GM23248 (cell line): ENCODE data around the gene NAA40.

Source experiments
- EZH2 ChIP-seq: fragments of 200-600 bp; sonication (generic); IDR thresholded peaks from 2 replicates; pipeline ENCODE4 v1.6.1; 2018; ENCODE audit warnings: antibody characterized with exemption, mild to moderate bottlenecking; ENCODE audit not compliant: insufficient read depth, poor library complexity, severe bottlenecking
- EZH2phosphoT487 ChIP-seq: fragments of 200-600 bp; sonication (generic); IDR thresholded peaks from 2 replicates; pipeline ENCODE4 v1.6.1; 2018; ENCODE audit warnings: antibody characterized with exemption, moderate library complexity, mild to moderate bottlenecking, low read depth; ENCODE audit not compliant: insufficient read depth

DNA sequence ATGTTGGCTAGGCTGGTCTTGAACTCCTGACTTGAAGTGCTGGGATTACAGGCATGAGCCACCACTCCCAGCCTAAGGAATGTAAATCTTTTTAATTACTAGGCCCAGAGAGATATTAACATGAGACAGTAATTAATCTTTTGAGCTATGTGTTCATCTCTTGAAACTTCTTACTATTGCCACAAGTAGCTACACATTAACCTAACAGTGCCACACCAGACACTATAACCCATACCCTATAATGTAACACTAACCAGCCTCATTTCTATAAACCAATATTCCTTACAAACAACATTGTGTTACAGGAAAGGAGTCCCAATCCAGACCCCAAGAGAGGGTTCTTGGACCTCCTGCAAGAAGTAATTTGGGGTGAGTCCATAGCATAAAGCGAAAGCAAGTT is 27.6 kb downstream of the NAA40 start:
- TF ChIP-seq EZH2 (no peak), EZH2phosphoT487 (no peak)
